OCI-LY3 (cell line): Measurements from ENCODE around the gene MDFIC.

Source experiments
- CTCF ChIP-seq: fragments of 200-600, 300-600 bp; sonication (generic); IDR thresholded peaks from 2 replicates; pipeline ENCODE4 v1.5.1; 2014; ENCODE audit warnings: antibody characterized with exemption, low read length, low read depth
- EZH2phosphoT487 ChIP-seq: fragments of 200-600 bp; shearing (Covaris generic); IDR thresholded peaks from 2 replicates; pipeline ENCODE4 v1.6.1; 2018; ENCODE audit warnings: antibody characterized with exemption, mixed run types, low read depth

- TF ChIP-seq CTCF (no peak), EZH2phosphoT487 (no peak)
Observed at GRCh38 chr7:114919587-114919986, 2.3 kb upstream of the MDFIC start.
